HepG2 (cell line): ENCODE measurements around the gene UTS2R. TPM values are rescaled to one million over a fixed set of nuclear protein-coding genes. Genes with fewer than 3 reads are reported as not detected.

ENCODE experiments used
- ARID4A ChIP-seq: sonication (generic); formaldehyde crosslinking; IDR thresholded peaks from 2 replicates; pipeline ENCODE4 v1.5.0; 2020; ENCODE audit warnings: mild to moderate bottlenecking, missing genetic modification reagents, borderline replicate concordance
- CENPT ChIP-seq: sonication (generic); formaldehyde crosslinking; IDR thresholded peaks from 2 replicates; pipeline ENCODE4 v1.8.0; 2022; ENCODE audit warnings: low read depth, mild to moderate bottlenecking, moderate library complexity, missing genetic modification reagents
- EEA1 ChIP-seq: sonication (generic); formaldehyde crosslinking; IDR thresholded peaks from 2 replicates; pipeline ENCODE4 v1.5.1; 2020; ENCODE audit warnings: mild to moderate bottlenecking, missing genetic modification reagents, borderline replicate concordance
- HNRNPK ChIP-seq: fragments of 200-400 bp; formaldehyde crosslinking; IDR thresholded peaks from 2 replicates; pipeline ENCODE4 v1.6.1; 2018; ENCODE audit warnings: low read length, low read depth, moderate library complexity, mild to moderate bottlenecking; ENCODE audit not compliant: poor library complexity, severe bottlenecking
- PRPF4 ChIP-seq: fragments of 200-400 bp; formaldehyde crosslinking; IDR thresholded peaks from 2 replicates; pipeline ENCODE4 v1.6.1; 2016; ENCODE audit warnings: low read length, low read depth; ENCODE audit not compliant: poor library complexity, severe bottlenecking
- RNF2 ChIP-seq: fragments of 450-650 bp; conservative IDR thresholded peaks from 2 replicates; pipeline ENCODE4 v1.6.1; 2016; ENCODE audit warnings: low read depth
- WIZ ChIP-seq: sonication (generic); formaldehyde crosslinking; IDR thresholded peaks from 2 replicates; pipeline ENCODE4 v1.5.1; 2020; ENCODE audit warnings: mild to moderate bottlenecking, missing genetic modification reagents
- ZNF292 ChIP-seq: sonication (generic); formaldehyde crosslinking; IDR thresholded peaks from 2 replicates; pipeline ENCODE4 v1.8.1; 2022; ENCODE audit warnings: mild to moderate bottlenecking, low read depth, missing genetic modification reagents, borderline replicate concordance
- ZNF713 ChIP-seq: sonication (generic); formaldehyde crosslinking; IDR thresholded peaks from 2 replicates; pipeline ENCODE4 v1.4.0; 2020; ENCODE audit warnings: mild to moderate bottlenecking, missing genetic modification reagents
- ZSCAN30 ChIP-seq: sonication (generic); formaldehyde crosslinking; IDR thresholded peaks from 2 replicates; pipeline ENCODE4 v1.5.0; 2020; ENCODE audit warnings: mild to moderate bottlenecking, missing genetic modification reagents
- polyA plus RNA-seq, 8 experiments: library from polyadenylated mRNA; depleted of rRNA in 3 of 8; stranded (reverse) in 7 of 8; unstranded in 1 of 8; fragments of >200 nt; fragmentation: Illumina TruSeq in 4 of 8; extraction: Trizol in 4 of 8; gene quantifications; 2 replicates each; pipeline versions ENCODE4 v1.2.1 to v1.2.3, GENCODE V29; 2011 to 2016; ENCODE audit warnings: low read depth in 4 of 8, missing spikeins in 1 of 8, mixed read lengths in 1 of 8; ENCODE audit not compliant: insufficient read depth in 1 of 8
- total RNA-seq, 5 experiments: library from RNA; depleted of rRNA; stranded (reverse); fragments of >200 nt; fragmentation: Illumina TruSeq; extraction: Trizol; gene quantifications; 2 replicates each; pipeline ENCODE4 v1.2.3, GENCODE V29; 2016; ENCODE audit warnings: low read depth in 1 of 5
- TF ChIP-seq, protein P1 (sequence below): sonication (generic); formaldehyde crosslinking; IDR thresholded peaks from 2 replicates; pipeline ENCODE4 v1.5.1; 2020; ENCODE audit warnings: mild to moderate bottlenecking, missing genetic modification reagents, moderate library complexity
- TF ChIP-seq, protein P2 (sequence below): IDR thresholded peaks from 2 replicates; pipeline ENCODE4 v1.6.1; 2016
- TF ChIP-seq, protein P3 (sequence below): sonication (generic); formaldehyde crosslinking; IDR thresholded peaks from 2 replicates; pipeline ENCODE4 v1.8.0; 2022; ENCODE audit warnings: low read depth, missing genetic modification reagents
- TF ChIP-seq, protein P4 (sequence below): IDR thresholded peaks from 2 replicates; pipeline ENCODE4 v1.6.1; 2012; ENCODE audit warnings: inconsistent platforms

Gene UTS2R
- total and polyA plus RNA-seq, 2 of the 13 experiments (the other 11 are each of a cell fraction or from before 2014, with no cell fraction given): 0.13 to 0.15 TPM

GRCh38 chr17:82345151-82345976 lies 26.2 kb upstream of the UTS2R start (continued):
- TF ChIP-seq, protein P1, sequence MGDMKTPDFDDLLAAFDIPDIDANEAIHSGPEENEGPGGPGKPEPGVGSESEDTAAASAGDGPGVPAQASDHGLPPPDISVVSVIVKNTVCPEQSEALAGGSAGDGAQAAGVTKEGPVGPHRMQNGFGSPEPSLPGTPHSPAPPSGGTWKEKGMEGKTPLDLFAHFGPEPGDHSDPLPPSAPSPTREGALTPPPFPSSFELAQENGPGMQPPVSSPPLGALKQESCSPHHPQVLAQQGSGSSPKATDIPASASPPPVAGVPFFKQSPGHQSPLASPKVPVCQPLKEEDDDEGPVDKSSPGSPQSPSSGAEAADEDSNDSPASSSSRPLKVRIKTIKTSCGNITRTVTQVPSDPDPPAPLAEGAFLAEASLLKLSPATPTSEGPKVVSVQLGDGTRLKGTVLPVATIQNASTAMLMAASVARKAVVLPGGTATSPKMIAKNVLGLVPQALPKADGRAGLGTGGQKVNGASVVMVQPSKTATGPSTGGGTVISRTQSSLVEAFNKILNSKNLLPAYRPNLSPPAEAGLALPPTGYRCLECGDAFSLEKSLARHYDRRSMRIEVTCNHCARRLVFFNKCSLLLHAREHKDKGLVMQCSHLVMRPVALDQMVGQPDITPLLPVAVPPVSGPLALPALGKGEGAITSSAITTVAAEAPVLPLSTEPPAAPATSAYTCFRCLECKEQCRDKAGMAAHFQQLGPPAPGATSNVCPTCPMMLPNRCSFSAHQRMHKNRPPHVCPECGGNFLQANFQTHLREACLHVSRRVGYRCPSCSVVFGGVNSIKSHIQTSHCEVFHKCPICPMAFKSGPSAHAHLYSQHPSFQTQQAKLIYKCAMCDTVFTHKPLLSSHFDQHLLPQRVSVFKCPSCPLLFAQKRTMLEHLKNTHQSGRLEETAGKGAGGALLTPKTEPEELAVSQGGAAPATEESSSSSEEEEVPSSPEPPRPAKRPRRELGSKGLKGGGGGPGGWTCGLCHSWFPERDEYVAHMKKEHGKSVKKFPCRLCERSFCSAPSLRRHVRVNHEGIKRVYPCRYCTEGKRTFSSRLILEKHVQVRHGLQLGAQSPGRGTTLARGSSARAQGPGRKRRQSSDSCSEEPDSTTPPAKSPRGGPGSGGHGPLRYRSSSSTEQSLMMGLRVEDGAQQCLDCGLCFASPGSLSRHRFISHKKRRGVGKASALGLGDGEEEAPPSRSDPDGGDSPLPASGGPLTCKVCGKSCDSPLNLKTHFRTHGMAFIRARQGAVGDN: peak; percentile 74
- TF ChIP-seq CENPT (CRISPR knock-in tag): no peak
- no peak for TF ChIP-seq RNF2
- TF ChIP-seq ZNF713: peak; percentile 23; the same call in 1 of the 2 replicates
- TF ChIP-seq, protein P2, sequence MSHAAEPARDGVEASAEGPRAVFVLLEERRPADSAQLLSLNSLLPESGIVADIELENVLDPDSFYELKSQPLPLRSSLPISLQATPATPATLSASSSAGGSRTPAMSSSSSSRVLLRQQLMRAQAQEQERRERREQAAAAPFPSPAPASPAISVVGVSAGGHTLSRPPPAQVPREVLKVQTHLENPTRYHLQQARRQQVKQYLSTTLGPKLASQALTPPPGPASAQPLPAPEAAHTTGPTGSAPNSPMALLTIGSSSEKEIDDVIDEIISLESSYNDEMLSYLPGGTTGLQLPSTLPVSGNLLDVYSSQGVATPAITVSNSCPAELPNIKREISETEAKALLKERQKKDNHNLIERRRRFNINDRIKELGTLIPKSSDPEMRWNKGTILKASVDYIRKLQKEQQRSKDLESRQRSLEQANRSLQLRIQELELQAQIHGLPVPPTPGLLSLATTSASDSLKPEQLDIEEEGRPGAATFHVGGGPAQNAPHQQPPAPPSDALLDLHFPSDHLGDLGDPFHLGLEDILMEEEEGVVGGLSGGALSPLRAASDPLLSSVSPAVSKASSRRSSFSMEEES (CRISPR knock-in tag): no peak
- 0 out of 2 replicates have a peak, but pooled peaks have one; percentile 56 for TF ChIP-seq EEA1 (CRISPR knock-in tag)
- TF ChIP-seq, protein P3, sequence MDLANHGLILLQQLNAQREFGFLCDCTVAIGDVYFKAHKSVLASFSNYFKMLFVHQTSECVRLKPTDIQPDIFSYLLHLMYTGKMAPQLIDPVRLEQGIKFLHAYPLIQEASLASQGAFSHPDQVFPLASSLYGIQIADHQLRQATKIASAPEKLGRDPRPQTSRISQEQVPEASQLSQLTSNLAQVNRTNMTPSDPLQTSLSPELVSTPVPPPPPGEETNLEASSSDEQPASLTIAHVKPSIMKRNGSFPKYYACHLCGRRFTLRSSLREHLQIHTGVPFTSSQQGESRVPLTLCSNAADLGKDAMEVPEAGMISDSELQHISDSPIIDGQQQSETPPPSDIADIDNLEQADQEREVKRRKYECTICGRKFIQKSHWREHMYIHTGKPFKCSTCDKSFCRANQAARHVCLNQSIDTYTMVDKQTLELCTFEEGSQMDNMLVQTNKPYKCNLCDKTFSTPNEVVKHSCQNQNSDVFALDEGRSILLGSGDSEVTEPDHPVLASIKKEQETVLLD: no peak
- no peak for TF ChIP-seq WIZ
- TF ChIP-seq, protein P4, sequence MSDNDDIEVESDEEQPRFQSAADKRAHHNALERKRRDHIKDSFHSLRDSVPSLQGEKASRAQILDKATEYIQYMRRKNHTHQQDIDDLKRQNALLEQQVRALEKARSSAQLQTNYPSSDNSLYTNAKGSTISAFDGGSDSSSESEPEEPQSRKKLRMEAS: no peak
- no peak for TF ChIP-seq PRPF4
- 0 out of 2 replicates have a peak, but pooled peaks have one; percentile 17 for TF ChIP-seq ZNF292 (CRISPR knock-in tag)
- 0 out of 2 replicates have a peak, but pooled peaks have one; percentile 21 for TF ChIP-seq ZSCAN30 (CRISPR knock-in tag)
- no peak for TF ChIP-seq HNRNPK
- no peak for TF ChIP-seq ARID4A
